Uterus (tissue), 2 donors: Measurements from ENCODE around the gene SLC29A1.

Experiments used
- CTCF ChIP-seq, 4 experiments: fragments of 200-600 bp in 2 of 4; fragments of 450-650 bp in 2 of 4; sonication (generic) in 2 of 4; IDR thresholded peaks; one replicate each; pipeline ENCODE4 v1.5.1; 2016 to 2019; ENCODE audit warnings: antibody characterized with exemption in 4 of 4, mild to moderate bottlenecking in 2 of 4, moderate library complexity in 1 of 4
- POLR2A ChIP-seq, 2 donors: fragments of 450-650 bp; IDR thresholded peaks; one replicate each; pipeline ENCODE4 v1.6.1; 2016; ENCODE audit warnings: antibody characterized with exemption in 2 of 2, mild to moderate bottlenecking in 1 of 2, moderate library complexity in 1 of 2

- no peak for TF ChIP-seq CTCF (IDR thresholded peaks at IDR 0.05)
- TF ChIP-seq POLR2A (IDR thresholded peaks at IDR 0.05), result no peak
These were observed 31.9 kb downstream of the SLC29A1 start for GRCh38 chr6:44255105-44255808.
